Esophagus mucosa (tissue), 1 donor: ENCODE results near the gene GLIPR2. TPM values are rescaled to one million over a fixed set of nuclear protein-coding genes. Genes with fewer than 3 reads are reported as not detected.

Experiments
- ATAC-seq: fragments of 200-7000 bp; cut with Tn5 transposase; one replicate; pipeline ENCODE4 v1.9.1; 2020
- total RNA-seq: library from RNA; stranded (reverse); gene quantifications from one replicate; pipeline ENCODE4 v1.2.4, GENCODE V29; 2023
- donor health status: DM: yes; HTN: yes; CAD: no.

The GLIPR2 gene
- total RNA-seq, 1 donor from 2014 or later, result 8.8 TPM

DNA sequence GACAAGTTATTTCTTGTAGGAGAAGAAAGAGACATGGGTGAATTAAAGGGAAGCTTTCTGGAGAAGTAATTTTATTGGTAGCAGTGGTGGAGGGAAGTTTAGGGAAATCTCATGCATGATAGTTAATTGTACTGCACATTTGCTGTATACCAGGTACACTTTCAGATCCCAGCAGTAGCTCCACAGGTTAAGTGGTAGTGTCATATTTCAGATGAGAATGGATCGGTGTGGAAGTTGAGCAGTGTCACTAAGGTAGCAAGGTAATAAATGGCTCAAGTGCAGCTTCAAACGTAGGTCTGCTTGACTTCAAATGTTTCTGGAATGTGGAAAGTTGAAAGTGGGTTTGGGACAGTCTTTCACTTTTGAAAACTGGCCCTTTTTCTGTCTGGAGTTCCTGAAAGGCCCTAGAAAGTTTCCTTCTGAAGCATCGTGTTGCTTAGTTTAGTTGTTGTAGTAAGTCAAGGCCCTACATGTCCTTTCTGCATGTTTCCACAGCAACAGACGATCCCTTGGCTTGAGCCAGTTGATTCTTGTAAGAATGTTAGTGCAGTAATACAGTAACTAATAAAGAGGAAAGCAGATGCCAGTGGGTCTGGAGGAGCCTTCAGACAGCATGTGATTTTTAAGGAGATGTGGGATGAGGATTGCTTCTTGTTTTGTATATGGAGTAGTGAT is 57.9 kb downstream of the GLIPR2 start:
- no peak for ATAC-seq

DNA sequence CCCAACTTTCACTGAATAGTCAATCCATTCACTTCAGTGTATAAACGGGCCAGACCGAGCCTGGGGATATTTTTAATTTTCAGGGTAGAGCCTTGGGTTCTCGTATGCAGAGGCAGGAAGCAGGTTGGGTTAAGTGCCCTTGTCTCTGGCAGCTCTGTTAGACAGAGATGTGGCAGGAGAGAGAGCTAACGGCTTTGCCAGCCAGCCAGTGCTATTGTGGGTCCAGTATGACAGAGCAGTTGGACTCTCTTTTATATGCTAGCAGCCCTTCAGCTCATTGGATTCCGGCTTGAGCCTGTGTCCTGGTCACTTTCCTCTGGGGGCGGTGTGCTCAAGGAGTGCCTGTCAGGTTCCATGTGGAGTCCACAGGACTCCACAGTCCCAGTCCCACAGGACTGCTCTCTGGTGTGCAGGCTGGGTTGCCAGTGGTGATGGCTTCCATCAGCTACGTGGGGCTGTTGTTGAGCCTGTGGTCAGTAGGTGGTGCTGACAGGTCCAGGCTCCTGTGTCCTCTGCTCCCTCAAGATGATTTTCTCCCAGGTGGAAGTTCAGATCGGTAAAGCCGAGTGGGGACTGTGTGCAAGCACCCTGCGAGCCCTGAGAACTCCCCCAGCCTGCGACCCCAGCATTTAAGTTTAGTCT is 68.5 kb downstream of the GLIPR2 start:
- no peak for ATAC-seq

DNA sequence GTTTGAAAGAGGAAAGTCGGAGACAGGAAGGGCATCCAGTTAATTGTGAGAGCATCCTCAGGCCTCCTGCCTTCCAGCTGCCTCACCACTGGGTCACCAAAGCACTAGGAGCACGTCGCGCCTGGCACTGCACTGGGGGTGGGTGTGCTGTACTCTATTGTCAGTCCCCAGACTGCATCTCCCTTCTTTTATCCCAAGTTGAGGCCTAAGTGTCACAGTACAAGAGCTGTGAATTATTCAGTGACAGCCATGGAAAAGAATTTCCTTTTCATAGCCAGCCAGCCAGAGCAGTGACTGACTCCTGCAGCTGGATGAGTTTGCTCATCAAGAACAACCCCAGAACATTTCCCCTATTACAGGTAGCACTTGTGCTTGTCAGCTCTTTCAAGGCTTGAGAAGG is 70.5 kb downstream of the GLIPR2 start:
- peak; percentile 21 for ATAC-seq

DNA sequence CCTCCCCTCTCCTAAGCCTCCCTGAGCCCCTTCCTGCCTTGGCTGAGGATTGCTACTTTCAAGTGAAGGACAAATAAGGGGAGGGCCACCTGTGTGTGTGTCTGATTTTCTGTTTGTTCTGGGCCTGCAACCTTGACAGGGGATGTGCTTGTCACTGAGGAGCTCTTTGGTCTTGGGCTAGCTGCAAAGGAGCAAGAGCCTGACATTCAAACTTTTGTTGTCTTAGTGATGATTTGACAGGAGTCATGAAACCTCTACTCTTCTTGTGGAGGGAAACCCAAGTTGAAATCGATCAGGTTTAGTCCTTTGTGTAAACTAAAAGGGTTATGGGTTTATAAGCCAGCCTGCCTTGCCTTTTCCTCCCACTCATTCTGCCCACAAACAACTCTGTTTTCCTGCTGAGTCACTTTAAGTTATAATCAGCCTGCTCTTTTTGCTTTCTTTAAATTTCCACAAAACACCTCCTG is 71.0 kb downstream of the GLIPR2 start:
- peak; percentile 26 for ATAC-seq

DNA sequence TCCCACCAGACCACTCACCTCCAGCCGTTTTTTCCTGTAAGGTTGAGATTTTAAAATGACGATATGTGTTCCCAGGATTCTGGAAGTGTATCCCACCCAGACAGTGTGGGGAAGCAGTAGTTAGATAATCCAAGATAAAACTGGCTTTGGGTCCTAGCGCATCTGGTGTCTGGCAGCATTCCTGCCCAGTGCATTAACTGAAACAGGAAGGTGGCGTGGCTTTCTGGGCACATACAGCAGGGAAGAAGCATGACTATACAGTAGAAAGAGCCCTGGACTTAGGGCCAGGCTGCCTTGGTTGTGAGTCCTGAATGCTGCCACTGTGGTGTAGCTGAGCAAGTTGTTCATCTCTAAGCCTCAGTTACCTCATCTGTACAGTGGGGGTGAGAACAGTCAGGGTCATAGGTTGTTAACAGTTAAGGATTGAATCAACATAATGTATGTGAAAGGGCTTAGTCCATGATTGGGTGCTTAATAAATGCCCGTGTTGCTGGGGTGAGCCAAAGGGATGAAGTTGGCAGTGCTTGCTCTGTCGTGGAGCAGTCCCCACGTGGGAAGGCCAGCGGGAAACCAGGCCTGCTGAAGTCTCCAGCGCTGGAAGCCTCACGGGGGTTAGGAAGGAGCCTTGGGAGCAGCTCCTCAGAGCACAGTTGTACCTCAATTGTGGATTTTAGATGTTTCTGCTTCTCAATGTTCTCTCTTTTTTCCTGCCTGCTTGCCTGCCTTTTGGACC is 72.2 kb downstream of the GLIPR2 start:
- ATAC-seq, result no peak

DNA sequence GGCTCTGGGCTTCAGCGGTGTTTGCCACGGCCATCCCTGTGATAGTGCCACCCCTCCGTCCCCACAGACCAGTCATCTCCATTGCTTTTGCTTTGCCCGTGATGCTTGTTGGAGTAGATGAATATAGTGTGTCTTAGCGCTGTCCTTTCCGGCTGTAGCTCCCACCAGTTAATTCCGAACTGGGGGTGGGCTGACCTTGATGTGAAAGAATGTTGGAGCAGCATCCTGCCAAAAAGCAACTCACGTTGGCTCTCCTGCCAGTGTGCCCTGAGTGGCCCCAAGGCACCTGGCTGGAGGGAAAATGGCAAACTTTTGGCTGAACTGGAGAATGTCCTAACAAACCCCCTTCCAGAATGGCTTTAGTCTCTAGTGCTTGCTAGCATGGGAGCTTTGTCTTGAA is 74.2 kb downstream of the GLIPR2 start:
- ATAC-seq, result no peak

DNA sequence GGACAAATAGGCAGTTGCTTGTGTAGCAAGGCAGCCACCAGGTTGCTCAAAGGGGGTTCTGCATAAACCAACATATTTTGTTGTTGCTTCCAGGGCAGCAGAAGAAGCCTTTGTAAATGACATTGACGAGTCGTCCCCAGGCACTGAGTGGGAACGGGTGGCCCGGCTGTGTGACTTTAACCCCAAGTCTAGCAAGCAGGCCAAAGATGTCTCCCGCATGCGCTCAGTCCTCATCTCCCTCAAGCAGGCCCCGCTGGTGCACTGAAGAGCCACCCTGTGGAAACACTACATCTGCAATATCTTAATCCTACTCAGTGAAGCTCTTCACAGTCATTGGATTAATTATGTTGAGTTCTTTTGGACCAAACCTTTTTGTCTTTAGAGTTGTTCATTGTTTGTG is 75.0 kb downstream of the GLIPR2 start:
- ATAC-seq, result no peak

DNA sequence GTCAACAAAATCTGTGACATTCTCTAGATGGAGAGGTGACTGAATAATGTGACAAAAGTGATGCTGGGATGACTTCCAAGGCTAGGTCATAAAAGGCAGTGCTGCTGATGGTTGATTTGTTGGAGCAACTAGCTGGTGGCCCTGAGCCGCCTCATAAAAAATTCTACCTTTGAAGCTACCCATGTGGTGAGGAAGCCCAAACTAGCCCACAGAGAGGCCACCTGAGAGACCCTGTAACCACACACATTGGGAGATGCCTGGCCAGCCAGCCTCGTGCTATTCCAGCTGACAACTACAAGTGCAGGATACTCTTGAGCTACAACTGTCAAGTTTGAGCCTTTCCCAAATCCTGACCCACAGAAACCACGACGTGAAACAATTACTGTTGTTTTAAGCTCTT is 76.9 kb downstream of the GLIPR2 start:
- ATAC-seq, result no peak

Other genes starting within 250 kb of the GLIPR2 start
- gene HRCT1, start 230.5 kb upstream of the GLIPR2 start, total RNA-seq, result 1.2 TPM
- gene SPAAR, start 227.2 kb upstream of the GLIPR2 start, total RNA-seq, result 0.16 TPM
- not detected for gene OR2S2, start 178.6 kb upstream of the GLIPR2 start, total RNA-seq
- gene RECK, start 99.8 kb upstream of the GLIPR2 start, total RNA-seq, result 1.2 TPM
- gene CCIN, start 32.7 kb downstream of the GLIPR2 start, total RNA-seq, result not detected
- 169 TPM for gene CLTA, start 54.2 kb downstream of the GLIPR2 start, total RNA-seq
- gene GNE, start 121.7 kb downstream of the GLIPR2 start, total RNA-seq, result 7.4 TPM